SJCRH30 (cell line): ENCODE results near the gene CPT1A. TPM values are rescaled to one million over a fixed set of nuclear protein-coding genes. Genes with fewer than 3 reads are reported as not detected.

ENCODE experiments used
- DNase-seq, 2 experiments: peaks; one replicate each; pipeline ENCODE4 v3.0.0-alpha.2; 2015 to 2020
- H3K27ac ChIP-seq: fragments of 250-450 bp; sonication (Bioruptor Pico); 2 replicates; pipeline ENCODE4 v1.5.1; 2020; ENCODE audit warnings: mild to moderate bottlenecking, moderate library complexity
- H3K27me3 ChIP-seq: fragments of 250-450 bp; sonication (Bioruptor Pico); 2 replicates; pipeline ENCODE4 v1.5.1; 2020; ENCODE audit warnings: mild to moderate bottlenecking, moderate library complexity
- H3K36me3 ChIP-seq: fragments of 250-450 bp; sonication (Bioruptor Pico); 2 replicates; pipeline ENCODE4 v1.5.1; 2020; ENCODE audit warnings: mild to moderate bottlenecking, moderate library complexity
- H3K4me1 ChIP-seq: fragments of 250-450 bp; sonication (Bioruptor Pico); 2 replicates; pipeline ENCODE4 v1.5.1; 2020; ENCODE audit warnings: mild to moderate bottlenecking, moderate library complexity
- H3K4me3 ChIP-seq: fragments of 250-450 bp; sonication (Bioruptor Pico); 2 replicates; pipeline ENCODE4 v1.5.1; 2020; ENCODE audit warnings: mild to moderate bottlenecking, moderate library complexity
- H3K9me3 ChIP-seq: fragments of 250-450 bp; sonication (Bioruptor Pico); replicated peaks from 2 replicates; pipeline ENCODE4 v1.5.1; 2020; ENCODE audit warnings: mild to moderate bottlenecking, moderate library complexity
- total RNA-seq: library from RNA; depleted of rRNA; stranded (reverse); fragments of >200 nt; shearing (Covaris generic); gene quantifications from 2 replicates; pipeline ENCODE4 v1.2.3, GENCODE V29; 2014

CPT1A gene
- total RNA-seq, 1 experiment from 2014 or later, result 0.02 TPM

DNA sequence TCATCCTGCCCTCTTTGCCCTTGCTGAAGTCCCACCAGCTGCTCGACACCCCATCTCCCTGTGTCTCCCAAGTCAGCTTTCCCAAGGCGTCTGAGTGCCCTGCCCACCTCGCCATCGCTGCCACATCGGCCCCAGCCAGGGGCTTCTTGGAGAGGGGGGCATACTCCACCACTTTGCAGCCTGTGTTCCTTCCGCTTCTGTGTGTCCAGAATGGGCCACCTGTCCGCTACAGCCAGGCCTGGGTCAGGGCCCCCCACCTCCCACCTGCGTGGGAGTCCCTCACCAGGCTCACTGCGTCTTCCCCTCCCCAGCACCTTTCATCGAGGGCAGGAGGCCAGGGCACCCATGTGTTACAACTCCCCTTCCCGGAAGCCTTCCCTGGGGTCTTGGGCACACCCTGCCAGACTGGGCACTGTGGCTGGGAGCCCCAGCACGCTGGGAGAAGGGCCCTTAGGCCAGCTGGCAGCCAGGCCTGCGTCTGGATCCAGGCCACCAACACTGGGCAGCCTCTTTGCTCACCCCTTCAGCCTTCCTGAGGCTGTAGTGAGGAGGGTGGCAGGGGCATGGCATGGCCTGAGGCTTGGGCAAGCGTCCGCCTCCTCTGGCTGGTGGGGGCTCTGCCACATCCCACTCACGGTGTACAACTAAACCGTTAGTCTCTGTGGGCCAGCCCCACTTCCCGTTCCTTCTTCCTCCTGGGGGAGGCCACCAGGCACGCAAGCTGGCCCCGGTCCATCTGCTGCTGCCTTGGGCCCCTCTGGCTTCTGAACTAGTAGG is 13.4 kb downstream of the CPT1A start:
- DNase-seq, result no peak
- Histone ChIP-seq H3K9me3 (no peaks in the 10 kb centered on the region), H3K27ac (no peak overlapping the region), H3K4me3 (no peak overlapping the region), H3K36me3 (no peaks in the 10 kb centered on the region), H3K27me3 (no peaks in the 10 kb centered on the region), H3K4me1 (no peaks in the 10 kb centered on the region)

DNA sequence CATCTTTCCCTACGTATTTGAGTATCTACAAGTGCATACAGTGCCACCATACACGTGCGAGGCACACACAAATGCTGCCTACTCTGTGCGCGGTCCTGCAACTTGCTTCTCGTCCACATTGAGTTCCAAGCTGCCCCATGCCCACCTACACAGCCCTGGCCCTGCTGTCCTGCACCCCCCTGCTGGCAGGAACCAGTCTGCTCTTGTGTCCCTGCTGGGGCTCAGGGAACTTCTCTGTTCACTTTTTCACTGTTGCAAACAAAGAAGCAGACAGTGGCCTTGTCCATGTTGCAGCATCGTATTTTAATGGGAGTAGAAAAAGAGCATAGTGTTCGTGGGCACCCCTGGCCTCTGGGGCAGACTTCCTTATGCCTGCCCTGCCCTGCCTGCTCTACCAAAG is 14.0 kb downstream of the CPT1A start:
- Histone ChIP-seq H3K4me3 (no peak overlapping the region), H3K27ac (no peak overlapping the region), H3K4me1 (no peaks in the 10 kb centered on the region), H3K9me3 (no peaks in the 10 kb centered on the region), H3K27me3 (no peaks in the 10 kb centered on the region), H3K36me3 (no peaks in the 10 kb centered on the region)
- DNase-seq, result no peak

DNA sequence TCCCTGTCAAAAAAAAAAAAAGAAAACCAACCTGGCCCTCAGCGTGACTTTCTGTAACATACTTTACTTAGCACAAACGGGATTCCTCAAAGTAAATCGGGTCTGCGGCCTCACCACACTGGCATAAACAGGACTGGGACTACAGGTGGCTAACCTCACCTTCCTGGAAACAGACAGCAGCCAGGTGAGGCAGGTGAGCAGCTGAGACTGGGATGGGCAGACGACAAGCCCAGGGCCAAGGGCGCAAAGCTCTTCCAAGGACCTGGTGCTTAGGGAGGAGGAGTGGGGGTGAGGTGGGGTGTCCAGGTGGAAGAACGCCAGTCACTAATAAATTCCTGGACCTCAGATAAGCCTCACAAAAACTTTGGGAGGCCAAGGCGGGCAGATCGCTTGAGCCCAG is 15.0 kb downstream of the CPT1A start:
- DNase-seq, result no peak
- Histone ChIP-seq H3K27me3 (no peaks in the 10 kb centered on the region), H3K4me1 (no peaks in the 10 kb centered on the region), H3K9me3 (no peaks in the 10 kb centered on the region), H3K36me3 (no peaks in the 10 kb centered on the region), H3K4me3 (no peak overlapping the region), H3K27ac (no peak overlapping the region)

DNA sequence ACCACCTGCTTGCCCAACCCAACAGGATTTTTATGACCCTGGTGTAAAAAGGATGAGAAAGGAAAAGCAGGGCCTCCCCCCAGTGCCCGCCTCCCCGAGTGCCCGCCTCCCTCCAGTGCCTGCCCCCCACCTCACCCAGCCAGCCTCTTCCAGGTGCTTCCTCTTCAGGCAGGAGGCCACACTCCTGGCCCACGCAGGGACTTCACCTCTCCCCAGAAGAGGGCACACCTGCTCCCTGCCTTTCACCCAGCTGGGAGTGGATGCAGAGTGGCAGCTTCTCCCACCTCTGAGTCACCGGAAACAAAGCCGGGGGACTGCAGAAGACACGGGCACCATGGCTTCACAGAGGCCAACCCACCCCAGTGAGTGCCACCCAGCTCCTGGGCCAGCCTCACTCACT is 16.1 kb downstream of the CPT1A start:
- Histone ChIP-seq H3K4me1 (no peaks in the 10 kb centered on the region), H3K36me3 (no peaks in the 10 kb centered on the region), H3K27me3 (no peaks in the 10 kb centered on the region), H3K9me3 (no peaks in the 10 kb centered on the region), H3K4me3 (no peak overlapping the region), H3K27ac (no peak overlapping the region)
- no peak for DNase-seq

DNA sequence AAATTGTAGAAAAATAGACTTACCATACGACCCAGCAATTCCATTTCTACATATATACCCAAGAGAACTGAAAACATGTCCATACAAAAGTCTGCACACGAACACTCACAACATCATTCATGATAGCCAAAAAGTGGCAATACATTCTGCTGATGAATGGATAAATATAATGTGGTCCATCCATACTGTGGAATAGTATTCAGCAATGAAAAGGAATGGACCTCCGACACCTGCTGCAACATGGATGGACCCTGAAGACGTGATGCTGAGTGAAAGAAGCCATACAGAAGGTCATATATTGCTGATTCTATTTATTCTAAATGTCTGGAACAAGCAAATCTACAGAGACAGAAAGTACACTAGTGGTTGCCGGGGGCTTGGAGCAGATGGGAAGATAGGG is 19.2 kb downstream of the CPT1A start:
- Histone ChIP-seq H3K27me3 (no peaks in the 10 kb centered on the region), H3K4me3 (no peak overlapping the region), H3K27ac (no peak overlapping the region), H3K36me3 (no peaks in the 10 kb centered on the region), H3K4me1 (no peaks in the 10 kb centered on the region), H3K9me3 (no peaks in the 10 kb centered on the region)
- no peak for DNase-seq

DNA sequence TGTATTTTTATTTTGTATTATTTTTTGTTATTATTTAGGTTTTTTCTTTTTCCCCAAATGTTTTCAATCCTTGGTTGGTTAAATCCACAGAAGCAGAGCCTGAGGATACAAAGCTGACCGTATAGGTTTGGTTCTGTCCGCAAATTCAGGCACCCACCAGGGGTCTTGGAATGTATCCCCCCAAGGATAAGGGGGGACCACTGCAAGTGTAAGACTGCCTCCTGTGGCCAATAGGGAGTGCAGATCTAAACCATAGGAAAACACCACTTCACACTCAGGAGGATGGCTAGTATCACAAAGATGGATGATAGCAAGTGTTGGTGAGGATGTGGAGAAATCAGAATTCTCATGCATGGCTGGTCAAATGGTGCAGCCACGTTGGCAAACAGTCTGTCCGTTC is 20.0 kb downstream of the CPT1A start:
- no peaks in the 10 kb centered on the region for H3K27me3 ChIP-seq
- no peak overlapping the region for H3K4me3 ChIP-seq
- no peaks in the 10 kb centered on the region for H3K4me1 ChIP-seq
- H3K27ac ChIP-seq, result no peak overlapping the region
- no peaks in the 10 kb centered on the region for H3K9me3 ChIP-seq
- DNase-seq, result no peak
- no peaks in the 10 kb centered on the region for H3K36me3 ChIP-seq

DNA sequence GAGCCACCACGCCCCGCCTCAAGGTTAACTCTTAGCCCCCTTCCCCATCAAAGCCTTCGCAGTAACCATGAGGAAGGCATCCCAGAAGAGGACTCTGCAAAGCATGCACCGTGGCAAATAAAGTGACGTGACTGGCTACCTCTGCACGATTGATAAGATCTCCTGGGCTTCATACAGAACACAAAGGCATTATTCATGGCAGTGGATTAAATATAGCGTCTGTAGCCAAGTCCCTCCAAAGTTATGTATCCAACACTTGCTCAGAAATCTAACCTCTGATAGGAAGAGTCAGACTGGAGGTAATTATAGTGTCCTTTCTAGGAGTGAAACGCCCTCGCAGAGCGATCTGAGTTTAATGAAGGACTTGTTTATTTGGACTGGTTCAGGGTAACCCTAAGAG is 22.4 kb downstream of the CPT1A start:
- no peak for DNase-seq
- H3K4me3 ChIP-seq, result no peak overlapping the region
- H3K4me1 ChIP-seq, result no peaks in the 10 kb centered on the region
- H3K36me3 ChIP-seq, result no peaks in the 10 kb centered on the region
- no peaks in the 10 kb centered on the region for H3K27me3 ChIP-seq
- H3K9me3 ChIP-seq, result no peaks in the 10 kb centered on the region
- no peak overlapping the region for H3K27ac ChIP-seq

DNA sequence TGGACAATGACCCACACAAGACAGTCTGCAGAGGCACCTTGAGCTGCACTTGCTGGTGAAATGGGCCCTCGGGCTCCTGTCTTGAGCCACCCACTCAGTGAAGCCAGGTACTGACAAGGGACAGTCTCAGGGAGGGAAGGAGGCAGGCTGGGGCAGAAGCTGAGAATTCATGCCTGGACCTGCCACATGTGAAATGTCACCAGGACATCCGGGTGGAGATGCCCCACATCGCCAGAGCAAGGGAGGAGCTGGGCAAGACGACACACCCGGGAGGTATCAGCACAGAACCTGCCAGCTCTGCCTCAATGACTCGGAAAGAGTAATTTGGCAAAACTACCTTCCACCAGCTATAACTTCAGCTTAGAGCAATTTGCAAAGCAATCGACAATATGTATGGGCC is 23.5 kb downstream of the CPT1A start:
- Histone ChIP-seq H3K36me3 (no peaks in the 10 kb centered on the region), H3K4me3 (no peak overlapping the region), H3K4me1 (no peaks in the 10 kb centered on the region), H3K27ac (no peak overlapping the region), H3K27me3 (no peaks in the 10 kb centered on the region), H3K9me3 (no peaks in the 10 kb centered on the region)
- DNase-seq, result no peak

DNA sequence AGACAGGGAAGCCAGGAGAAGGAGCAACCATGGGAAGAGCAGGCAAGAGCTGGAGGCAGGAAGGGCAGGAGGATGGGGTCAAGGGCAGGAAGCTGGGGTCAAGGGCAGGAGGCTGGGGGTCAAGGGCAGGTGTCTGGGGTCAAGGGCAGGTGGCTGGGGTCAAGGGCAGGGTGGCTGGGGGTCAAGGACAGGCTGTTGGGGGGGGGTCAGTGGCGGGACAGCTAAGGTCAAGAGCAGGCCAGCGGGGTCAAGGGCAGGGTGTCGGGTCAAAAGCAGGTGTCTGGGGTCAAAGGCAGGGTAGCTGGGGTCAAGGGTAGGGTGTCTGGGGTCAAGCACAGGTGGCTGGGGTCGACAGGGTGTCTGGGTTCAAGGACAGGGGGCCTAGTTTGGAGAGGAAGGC is 24.2 kb downstream of the CPT1A start:
- H3K36me3 ChIP-seq, result no peaks in the 10 kb centered on the region
- no peaks in the 10 kb centered on the region for H3K4me1 ChIP-seq

DNA sequence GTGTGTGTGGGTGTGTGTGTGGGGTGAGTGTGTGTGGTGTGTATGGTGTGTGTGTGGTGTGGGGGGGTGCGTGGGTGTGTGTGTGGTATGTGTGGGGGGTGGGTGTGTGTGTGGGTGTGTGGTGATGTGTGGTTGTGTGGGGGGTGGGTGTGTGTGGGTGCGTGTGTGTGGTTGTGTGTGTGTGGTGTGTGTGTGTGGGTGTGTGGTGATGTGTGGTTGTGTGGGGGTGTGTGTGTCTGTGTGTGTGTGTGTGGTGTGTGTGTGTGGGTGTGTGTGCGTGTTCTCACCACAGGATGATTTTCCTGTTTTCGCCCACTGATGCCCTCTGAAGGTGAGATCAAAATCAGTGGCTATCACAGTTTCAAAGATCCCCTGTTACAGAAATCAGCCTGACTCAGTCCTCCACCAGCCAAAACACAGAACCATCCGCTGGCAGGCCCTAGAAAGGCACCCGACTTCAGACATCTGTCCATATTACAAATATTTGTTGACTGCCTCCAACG is 24.7 kb downstream of the CPT1A start:
- Histone ChIP-seq H3K27ac (no peak overlapping the region), H3K4me3 (no peak overlapping the region), H3K36me3 (no peaks in the 10 kb centered on the region), H3K9me3 (no peaks in the 10 kb centered on the region), H3K4me1 (no peaks in the 10 kb centered on the region), H3K27me3 (no peaks in the 10 kb centered on the region)
- no peak for DNase-seq

More for the DNA sequence above, 24.2 kb downstream of the CPT1A start:
- Histone ChIP-seq H3K27ac (no peak overlapping the region), H3K9me3 (no peaks in the 10 kb centered on the region), H3K4me3 (no peak overlapping the region), H3K27me3 (no peaks in the 10 kb centered on the region)
- no peak for DNase-seq

DNA sequence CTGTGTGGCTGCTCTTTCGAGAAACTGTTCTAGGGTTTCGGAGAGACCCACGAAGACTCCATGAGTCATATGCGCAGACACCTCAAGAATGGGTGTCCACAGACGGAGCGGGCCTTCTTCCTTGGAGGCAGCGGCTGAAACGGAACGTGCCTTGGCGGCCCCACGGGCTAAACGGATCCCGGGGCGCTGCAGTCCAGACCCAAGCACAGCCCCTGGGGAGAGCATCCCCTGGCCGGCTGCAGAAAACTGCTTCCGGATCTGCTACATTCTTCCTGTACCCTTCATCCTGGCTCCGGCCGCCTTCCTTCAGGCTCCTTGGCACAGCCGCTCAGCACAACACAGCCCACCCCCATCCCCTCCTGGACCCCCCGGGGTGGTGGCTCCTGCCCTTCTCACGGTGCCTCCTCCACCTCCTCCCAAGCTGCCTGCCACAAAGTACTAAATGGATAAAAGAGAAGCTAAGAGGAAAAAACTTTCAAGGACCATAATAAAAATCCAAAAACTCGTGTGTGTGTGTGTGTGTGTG is 25.4 kb downstream of the CPT1A start:
- no peak for DNase-seq
- Histone ChIP-seq H3K9me3 (no peaks in the 10 kb centered on the region), H3K27me3 (no peaks in the 10 kb centered on the region), H3K4me1 (no peaks in the 10 kb centered on the region), H3K27ac (no peak overlapping the region), H3K4me3 (no peak overlapping the region), H3K36me3 (no peaks in the 10 kb centered on the region)

DNA sequence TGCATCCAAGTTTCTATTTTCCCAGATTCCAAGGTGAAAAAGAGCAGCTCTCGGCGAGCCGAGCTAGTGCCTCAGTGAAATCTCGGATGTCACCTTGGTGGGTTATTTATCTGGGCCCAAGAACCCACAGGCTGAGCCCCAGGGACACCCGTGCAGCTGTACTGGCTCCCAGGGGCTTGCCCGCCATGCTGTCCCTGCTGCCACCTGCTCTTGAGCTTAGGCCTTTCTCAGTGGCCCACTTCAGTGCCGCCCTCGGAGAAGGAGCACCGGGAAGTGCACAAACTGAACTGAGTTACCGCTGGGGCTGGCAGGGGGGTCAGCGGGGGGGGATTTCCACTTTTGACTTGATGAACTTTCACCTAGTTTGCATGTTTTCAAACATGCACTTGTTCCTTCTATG is 27.9 kb downstream of the CPT1A start:
- no peak overlapping the region for H3K4me3 ChIP-seq
- no peaks in the 10 kb centered on the region for H3K9me3 ChIP-seq
- H3K27me3 ChIP-seq, result no peaks in the 10 kb centered on the region
- no peak for DNase-seq
- H3K27ac ChIP-seq, result no peak overlapping the region
- no peaks in the 10 kb centered on the region for H3K36me3 ChIP-seq
- H3K4me1 ChIP-seq, result no peaks in the 10 kb centered on the region

DNA sequence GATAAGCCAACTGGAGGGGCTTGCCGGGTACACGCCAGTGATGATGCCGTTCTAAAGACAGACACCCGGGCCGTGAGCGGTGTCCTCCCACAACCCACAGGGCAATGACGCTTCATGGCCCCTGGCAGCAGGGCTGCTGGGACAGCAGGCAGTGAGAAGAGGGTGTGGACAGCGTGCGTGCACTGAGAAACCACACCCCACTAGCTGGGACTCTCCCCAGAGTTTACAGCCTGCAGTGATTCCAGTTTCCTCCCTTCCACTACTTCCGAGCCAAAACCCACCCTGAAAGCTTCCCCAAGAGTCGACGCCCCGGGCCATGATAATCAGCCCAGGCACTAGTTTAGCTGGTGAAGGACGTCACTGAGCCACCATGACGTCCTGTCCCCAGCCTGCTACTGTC is 29.2 kb downstream of the CPT1A start:
- H3K27me3 ChIP-seq, result no peaks in the 10 kb centered on the region
- no peaks in the 10 kb centered on the region for H3K9me3 ChIP-seq
- H3K4me3 ChIP-seq, result no peak overlapping the region
- no peaks in the 10 kb centered on the region for H3K36me3 ChIP-seq
- no peak overlapping the region for H3K27ac ChIP-seq
- H3K4me1 ChIP-seq, result no peaks in the 10 kb centered on the region
- no peak for DNase-seq

DNA sequence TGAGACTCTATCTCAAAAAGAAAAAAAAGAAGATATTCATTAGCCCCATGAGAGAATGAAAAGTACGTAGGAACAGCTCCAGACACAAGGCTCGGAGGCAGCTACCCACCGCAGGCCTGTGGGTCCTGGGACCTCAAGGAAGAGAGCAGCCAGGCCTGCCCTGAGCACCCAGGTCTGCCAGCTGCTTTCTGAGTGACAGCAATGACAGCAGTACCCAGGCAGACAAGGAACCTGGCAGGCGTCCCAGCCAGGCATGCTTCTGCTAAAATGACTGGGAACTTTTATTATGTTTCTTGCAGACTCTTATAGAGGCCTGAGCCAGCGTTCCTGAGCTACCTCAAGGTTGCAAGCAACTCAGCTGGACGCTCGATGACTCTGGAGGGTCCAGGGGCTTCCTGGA is 31.6 kb downstream of the CPT1A start:
- no peaks in the 10 kb centered on the region for H3K36me3 ChIP-seq
- H3K27me3 ChIP-seq, result no peaks in the 10 kb centered on the region
- no peaks in the 10 kb centered on the region for H3K4me1 ChIP-seq
- H3K4me3 ChIP-seq, result no peak overlapping the region
- H3K27ac ChIP-seq, result no peak overlapping the region
- DNase-seq, result no peak
- no peaks in the 10 kb centered on the region for H3K9me3 ChIP-seq

DNA sequence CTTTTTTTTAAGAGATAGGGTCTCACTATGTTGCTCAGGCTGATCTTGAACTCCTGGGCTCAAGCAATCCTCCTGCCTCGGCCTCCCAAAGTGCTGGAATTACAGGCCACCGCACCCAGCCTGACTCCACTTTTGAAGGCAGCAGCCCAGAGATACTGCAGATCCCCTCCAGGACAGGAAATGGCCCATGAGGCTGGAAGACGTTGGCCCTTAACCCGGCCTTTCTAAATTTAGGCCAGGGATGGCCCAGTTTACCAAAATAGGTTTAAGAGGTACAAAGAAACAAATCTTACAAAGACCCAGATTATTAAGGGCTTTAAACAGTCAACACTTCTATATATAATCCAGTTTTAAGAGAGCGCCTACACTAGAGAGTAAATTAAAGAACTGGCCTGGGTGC is 32.2 kb downstream of the CPT1A start:
- no peaks in the 10 kb centered on the region for H3K9me3 ChIP-seq
- H3K27ac ChIP-seq, result no peak overlapping the region
- H3K36me3 ChIP-seq, result no peaks in the 10 kb centered on the region

DNA sequence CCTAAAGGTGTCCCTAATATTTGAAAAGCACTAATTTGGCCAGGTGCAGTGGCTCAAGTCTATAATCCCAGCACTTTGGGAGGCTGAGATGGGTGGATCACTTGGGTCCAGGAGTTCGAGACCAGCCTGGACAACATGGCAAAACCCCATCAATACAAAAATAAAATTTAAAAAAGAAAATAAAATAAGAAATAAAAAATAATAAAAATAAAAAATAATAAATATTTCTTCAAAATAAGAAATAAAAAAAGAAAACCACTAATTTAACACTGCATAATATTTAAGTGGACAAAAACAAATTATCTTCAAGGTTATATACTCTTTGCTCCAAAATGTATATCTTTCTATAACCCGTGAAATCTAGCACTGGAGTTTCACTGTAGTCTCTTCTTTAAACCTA is 32.9 kb downstream of the CPT1A start:
- H3K9me3 ChIP-seq, result no peaks in the 10 kb centered on the region
- H3K27me3 ChIP-seq, result no peaks in the 10 kb centered on the region
- no peak for DNase-seq
- no peak overlapping the region for H3K4me3 ChIP-seq
- H3K36me3 ChIP-seq, result no peaks in the 10 kb centered on the region
- no peaks in the 10 kb centered on the region for H3K4me1 ChIP-seq
- no peak overlapping the region for H3K27ac ChIP-seq

More for the DNA sequence above, 32.2 kb downstream of the CPT1A start:
- no peak for DNase-seq
- Histone ChIP-seq H3K4me1 (no peaks in the 10 kb centered on the region), H3K27me3 (no peaks in the 10 kb centered on the region), H3K4me3 (no peak overlapping the region)
